SHP77 (cell line): ENCODE measurements around the gene FADD.

Experiments
- DNase-seq, 2 experiments: peaks; one replicate each; lab custom pipeline; 2025; lab: John Stamatoyannopoulos, UW

Gene FADD

GRCh38 chr11:70202920-70203750, at the start of gene FADD:
TSS of gene FADD (plus strand) at chr11:70203296. CDS start at chr11:70203460, 164 bp downstream.
- peak; percentile 93 to 97 for DNase-seq

GRCh38 chr11:70155386-70155785, 47.7 kb upstream of the FADD start:
- DNase-seq = no peak

- no peak for DNase-seq
Measured at GRCh38 chr11:70156291-70157037, 46.6 kb upstream of the FADD start.

- DNase-seq = peak; percentile 27 to 55
Measured at GRCh38 chr11:70158201-70158600, 44.9 kb upstream of the FADD start.

- DNase-seq = no peak
Measured at GRCh38 chr11:70158757-70159389, 44.2 kb upstream of the FADD start.

GRCh38 chr11:70159627-70160570, 43.2 kb upstream of the FADD start:
- DNase-seq = peak in 1 of 2 experiments; percentile 3

GRCh38 chr11:70161043-70161625, 42.0 kb upstream of the FADD start:
- DNase-seq = no peak

GRCh38 chr11:70164705-70165104, 38.4 kb upstream of the FADD start:
- no peak for DNase-seq

GRCh38 chr11:70167120-70167519, 36.0 kb upstream of the FADD start:
- DNase-seq = no peak

- DNase-seq = no peak
Measured at GRCh38 chr11:70167723-70168404, 35.2 kb upstream of the FADD start.

GRCh38 chr11:70168405-70168754, 34.7 kb upstream of the FADD start:
- no peak for DNase-seq

- DNase-seq = no peak
Measured at GRCh38 chr11:70169127-70169526, 34.0 kb upstream of the FADD start.

- no peak for DNase-seq
Measured at GRCh38 chr11:70169632-70170031, 33.5 kb upstream of the FADD start.

- DNase-seq = no peak
Measured at GRCh38 chr11:70170596-70171210, 32.4 kb upstream of the FADD start.

GRCh38 chr11:70173018-70173417, 30.1 kb upstream of the FADD start:
- no peak for DNase-seq

GRCh38 chr11:70174547-70175235, 28.4 kb upstream of the FADD start:
- peak in 1 of 2 experiments; percentile 51 for DNase-seq

GRCh38 chr11:70175236-70175698, 27.8 kb upstream of the FADD start:
- no peak for DNase-seq

- no peak for DNase-seq
Measured at GRCh38 chr11:70176940-70177689, 26.0 kb upstream of the FADD start.

- DNase-seq = no peak
Measured at GRCh38 chr11:70180906-70181305, 22.2 kb upstream of the FADD start.
